HL-60 (cell line): ENCODE results near the gene APAF1.

Experiments
- DNase-seq, 2 experiments: peaks; one replicate each; pipeline ENCODE4 v3.0.0-alpha.2; 2010 to 2020; ENCODE audit warnings: low read depth in 1 of 2, low spot score in 1 of 2
- H3K27ac ChIP-seq: fragments of 250-450 bp; sonication (Bioruptor Pico); replicated peaks from 2 replicates; pipeline ENCODE4 v1.5.1; 2020; ENCODE audit warnings: mild to moderate bottlenecking, moderate library complexity
- H3K27me3 ChIP-seq: fragments of 250-450 bp; sonication (Bioruptor Pico); 2 replicates; pipeline ENCODE4 v1.5.1; 2021; ENCODE audit warnings: mild to moderate bottlenecking, moderate library complexity; ENCODE audit not compliant: insufficient read depth, poor library complexity, severe bottlenecking
- H3K4me3 ChIP-seq: replicated peaks from 2 replicates; pipeline ENCODE4 v1.5.1; 2011; ENCODE audit warnings: mild to moderate bottlenecking, control low read depth, low read length; ENCODE audit not compliant: insufficient read depth
- CTCF ChIP-seq: IDR thresholded peaks from one replicate; pipeline ENCODE4 v1.5.1; 2011; ENCODE audit warnings: low read length, control low read depth, inconsistent platforms; ENCODE audit not compliant: insufficient read depth
- GABPA ChIP-seq: IDR thresholded peaks from 2 replicates; pipeline ENCODE4 v1.6.1; 2012; ENCODE audit warnings: low read depth
- POLR2AphosphoS5 ChIP-seq: IDR thresholded peaks from 2 replicates; pipeline ENCODE4 v1.6.1; 2012; ENCODE audit warnings: low read depth
- REST ChIP-seq: IDR thresholded peaks from 2 replicates; pipeline ENCODE4 v1.6.1; 2012; ENCODE audit warnings: low read depth; ENCODE audit not compliant: insufficient replicate concordance
- SPI1 ChIP-seq: IDR thresholded peaks from 2 replicates; pipeline ENCODE4 v1.6.1; 2012; ENCODE audit warnings: low read depth, mild to moderate bottlenecking, borderline replicate concordance

APAF1 gene

GRCh38 chr12:98725476-98726247 is 80.6 kb downstream of the APAF1 start:
- Histone ChIP-seq H3K4me3 (no peak overlapping the region), H3K27ac (no peak overlapping the region), H3K27me3 (no peaks in the 10 kb centered on the region)
- peak; percentile 30 to 45 for DNase-seq
- peak; percentile 18 for TF ChIP-seq CTCF
- no peak for TF ChIP-seq REST

GRCh38 chr12:98727196-98727595 is 82.1 kb downstream of the APAF1 start:
- H3K4me3 ChIP-seq, result no peak overlapping the region
- H3K27me3 ChIP-seq, result no peaks in the 10 kb centered on the region
- no peak for DNase-seq
- H3K27ac ChIP-seq, result no peak overlapping the region
- TF ChIP-seq SPI1, result peak; percentile 55
- no peak for TF ChIP-seq POLR2AphosphoS5

DNA sequence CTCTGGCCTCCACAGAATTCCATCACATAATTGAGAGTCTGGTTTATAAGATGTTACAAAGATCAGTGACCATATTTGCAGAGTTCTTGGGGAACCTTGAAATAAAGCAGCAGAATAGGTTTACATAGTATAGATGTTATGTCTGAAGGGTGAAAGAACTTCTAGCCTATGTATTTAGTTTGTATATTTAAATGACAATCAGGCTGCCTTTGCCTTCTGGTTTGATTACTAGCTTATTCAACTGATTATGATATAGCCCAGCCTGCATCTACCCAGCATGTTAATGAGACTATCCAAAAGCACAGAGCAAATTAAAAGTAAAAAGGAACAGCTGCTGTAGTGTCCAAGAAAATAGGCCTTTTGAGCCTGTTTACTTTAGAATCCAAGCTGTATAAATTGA is 85.3 kb downstream of the APAF1 start:
- Histone ChIP-seq H3K27me3 (no peaks in the 10 kb centered on the region), H3K27ac (no peak overlapping the region), H3K4me3 (no peak overlapping the region)
- no peak for DNase-seq
- TF ChIP-seq GABPA (no peak), REST (no peak), POLR2AphosphoS5 (no peak), CTCF (no peak), SPI1 (no peak)

GRCh38 chr12:98733667-98734350 is 88.7 kb downstream of the APAF1 start:
- TF ChIP-seq CTCF, result no peak
- no peak for TF ChIP-seq POLR2AphosphoS5
- no peak for TF ChIP-seq GABPA
- TF ChIP-seq REST, result no peak
- no peak for TF ChIP-seq SPI1
- Histone ChIP-seq H3K27ac (no peak overlapping the region), H3K4me3 (no peak overlapping the region), H3K27me3 (no peaks in the 10 kb centered on the region)
- DNase-seq, result no peak
